Kidney (tissue), 14 donors: ENCODE results near the gene ESPN. TPM values are rescaled to one million over a fixed set of nuclear protein-coding genes. Genes with fewer than 3 reads are reported as not detected.

Experiments
- DNase-seq, 5 donors: peaks; one replicate each; pipeline ENCODE4 v3.0.0-alpha.2; 2013 to 2020
- FAIRE-seq: peaks from 2 replicates; lab custom pipeline; 2012; peaks lifted over from hg19 to GRCh38; lab: Jason Lieb, UNC
- H3K27ac ChIP-seq, 2 donors: one replicate each; pipeline ENCODE4 v1.7.0; 2013; ENCODE audit warnings: low read depth in 2 of 2, low read length in 2 of 2, inconsistent platforms in 1 of 2
- H3K27me3 ChIP-seq: one replicate; pipeline ENCODE4 v1.7.1; 2013; ENCODE audit warnings: low read length, inconsistent platforms; ENCODE audit not compliant: control insufficient read depth, insufficient read depth
- H3K36me3 ChIP-seq, 3 donors: one replicate each; pipeline versions ENCODE4 v1.7.0 to v1.7.1; 2013; ENCODE audit warnings: low read length in 3 of 3, control low read depth in 1 of 3, inconsistent platforms in 1 of 3; ENCODE audit not compliant: insufficient read depth in 3 of 3, control insufficient read depth in 2 of 3
- H3K4me1 ChIP-seq, 3 donors: one replicate each; pipeline versions ENCODE4 v1.7.0 to v1.7.1; 2013; ENCODE audit warnings: low read length in 3 of 3, inconsistent platforms in 1 of 3, low read depth in 1 of 3; ENCODE audit not compliant: control insufficient read depth in 2 of 3, insufficient read depth in 2 of 3
- H3K4me3 ChIP-seq, 3 donors: one replicate each; pipeline versions ENCODE4 v1.7.0 to v1.8.1; 2013; ENCODE audit warnings: low read length in 3 of 3, control low read depth in 1 of 3, inconsistent platforms in 1 of 3
- H3K9ac ChIP-seq, 3 donors: one replicate each; pipeline versions ENCODE4 v1.7.0 to v1.7.1; 2013; ENCODE audit warnings: low read length in 3 of 3, control low read depth in 1 of 3, inconsistent platforms in 1 of 3
- H3K9me3 ChIP-seq, 3 donors: one replicate each; pipeline versions ENCODE4 v1.7.0 to v1.7.1; 2013; ENCODE audit warnings: low read length in 3 of 3, control low read depth in 1 of 3, inconsistent platforms in 1 of 3; ENCODE audit not compliant: control insufficient read depth in 2 of 3, insufficient read depth in 1 of 3
- CTCF ChIP-seq: IDR thresholded peaks from 3 replicates; pipeline ENCODE4 v1.5.1; 2012; ENCODE audit warnings: mild to moderate bottlenecking, moderate library complexity, borderline replicate concordance; ENCODE audit not compliant: insufficient read depth; ENCODE audit errors: extremely low read depth
- intact Hi-C: fragments of 100-400 bp; cut with DNase I; formaldehyde crosslinking; loops from one replicate; pipeline ENCODE4 v1.11.1; 2022
- polyA plus RNA-seq: library from polyadenylated mRNA; stranded (reverse); fragments of 350-450 nt; fragmentation: Illumina TruSeq; extraction: RNeasy Lipid Tissue Mini Kit (QIAGEN cat#74804); gene quantifications from one replicate; pipeline ENCODE4 v1.2.3, GENCODE V29; 2014; ENCODE audit warnings: low read depth, low replicate concordance; ENCODE audit not compliant: insufficient read depth
- total RNA-seq: library from RNA; stranded (reverse); fragmentation: NEBNext Ultra II Directional; extraction: Animal tissue kit (Norgen Biotek cat#: 25700); gene quantifications from one replicate; pipeline ENCODE4 v1.2.1, GENCODE V29; 2021
- donor health status: control.
- donor health status: control.
- donor health status: control.
- donor health status: control.
- donor health status: control.
- donor health status: DM: yes; HTN: yes; CAD: no.
- donor health status: Normal renal cell carcinoma (clear cell type).

The ESPN gene
- total and polyA plus RNA-seq, 2 donors from 2014 or later = 14.2 to 112 TPM

DNA sequence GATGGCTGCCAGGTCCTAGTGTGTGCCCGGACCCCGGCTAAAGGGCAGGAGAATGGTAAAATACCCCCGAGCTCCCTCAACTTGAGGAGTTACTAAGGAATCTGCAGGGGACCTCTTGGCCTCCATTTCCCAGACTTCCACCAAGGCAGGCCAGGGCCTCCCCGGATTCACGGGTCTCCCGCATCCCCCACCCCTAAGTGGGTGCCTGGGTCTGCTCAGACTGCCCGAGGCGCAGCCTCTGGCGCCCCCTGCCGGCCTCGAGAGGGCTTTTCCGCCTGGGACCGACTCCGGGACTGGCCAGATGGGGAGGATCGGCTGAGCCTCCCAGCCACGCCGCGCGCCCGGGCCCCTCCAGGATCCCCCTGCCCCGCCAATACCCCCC lies 65.2 kb downstream of the ESPN start:
- peak; percentile 77 for TF ChIP-seq CTCF
- no peak for FAIRE-seq

GRCh38 chr1:6490181-6491080 lies 65.9 kb downstream of the ESPN start:
- peak overlapping the region; percentile 33 to 73 (median 69) for H3K4me3 ChIP-seq
- peak overlapping the region; percentile 28 to 63 for H3K27ac ChIP-seq
- H3K9ac ChIP-seq = peak overlapping the region in 1 of 3 donors; percentile 78
- no peak for TF ChIP-seq CTCF
- FAIRE-seq = no peak
- H3K4me1 ChIP-seq = peaks cover 0 to 22% (median 0%) of the 10 kb centered on the region in 3 donors
- intact Hi-C loops = no loop called here
- H3K27me3 ChIP-seq = no peaks in the 10 kb centered on the region
- DNase-seq = peak; percentile 85 to 90 (median 88)
- no peaks in the 10 kb centered on the region for H3K36me3 ChIP-seq
- no peaks in the 10 kb centered on the region for H3K9me3 ChIP-seq

More for the DNA sequence above, 65.2 kb downstream of the ESPN start:
- Histone ChIP-seq H3K36me3 (no peaks in the 10 kb centered on the region), H3K27ac (no peak overlapping the region), H3K9me3 (no peaks in the 10 kb centered on the region), H3K4me1 (peaks cover 0 to 22% (median 0%) of the 10 kb centered on the region in 3 donors), H3K4me3 (peak overlapping the region in 2 of 3 donors; percentile 33 to 73), H3K9ac (peak overlapping the region in 1 of 3 donors; percentile 29), H3K27me3 (no peaks in the 10 kb centered on the region)
- DNase-seq = peak in 4 of 5 donors; percentile 83 to 91 (median 88)
- intact Hi-C loops = no loop called here

GRCh38 chr1:6491081-6491449 lies 66.5 kb downstream of the ESPN start:
- DNase-seq (no peak), FAIRE-seq (no peak)
- H3K9ac ChIP-seq = peak overlapping the region in 2 of 3 donors; percentile 41 to 78
- H3K9me3 ChIP-seq = no peaks in the 10 kb centered on the region
- H3K4me3 ChIP-seq = peak overlapping the region in 2 of 3 donors; percentile 53 to 73
- H3K36me3 ChIP-seq = no peaks in the 10 kb centered on the region
- peak overlapping the region; percentile 17 to 63 for H3K27ac ChIP-seq
- TF ChIP-seq CTCF = no peak
- intact Hi-C loops = no loop called here
- H3K4me1 ChIP-seq = peaks cover 0 to 24% (median 0%) of the 10 kb centered on the region in 3 donors
- no peaks in the 10 kb centered on the region for H3K27me3 ChIP-seq
